IPS-15b (cell line): ENCODE data around the gene MGRN1.
"Not testable (repeated sequence)": the region's sequence is repeated elsewhere in the genome, so short reads cannot be mapped to it uniquely, and the experiment has no call there.

Source experiments
- H3K27me3 ChIP-seq: one replicate; pipeline ENCODE4 v1.6.1; 2013; ENCODE audit warnings: low read length; ENCODE audit not compliant: control insufficient read depth, insufficient read depth
- H3K36me3 ChIP-seq: one replicate; pipeline ENCODE4 v1.6.1; 2013; ENCODE audit warnings: low read length; ENCODE audit not compliant: control insufficient read depth, insufficient read depth
- H3K4me1 ChIP-seq: one replicate; pipeline ENCODE4 v1.6.1; 2013; ENCODE audit warnings: mild to moderate bottlenecking, low read length; ENCODE audit not compliant: control insufficient read depth, insufficient read depth
- H3K4me3 ChIP-seq: one replicate; pipeline ENCODE4 v1.5.1; 2013; ENCODE audit warnings: low read depth, low read length
- H3K9ac ChIP-seq: one replicate; pipeline ENCODE4 v1.6.1; 2013; ENCODE audit warnings: low read depth, mild to moderate bottlenecking, low read length
- H3K9me3 ChIP-seq: one replicate; pipeline ENCODE4 v1.6.1; 2013; ENCODE audit warnings: mild to moderate bottlenecking, low read length; ENCODE audit not compliant: control insufficient read depth, insufficient read depth

Gene MGRN1

GRCh38 chr16:4649744-4650442 is 25.3 kb downstream of the MGRN1 start:
- H3K9ac ChIP-seq, result no peak overlapping the region
- H3K4me1 ChIP-seq, result no peaks in the 10 kb centered on the region
- no peaks in the 10 kb centered on the region for H3K9me3 ChIP-seq
- no peak overlapping the region for H3K4me3 ChIP-seq
- no peaks in the 10 kb centered on the region for H3K27me3 ChIP-seq
- H3K36me3 ChIP-seq, result peaks cover 37% of the 10 kb centered on the region

GRCh38 chr16:4650443-4651074 is 25.9 kb downstream of the MGRN1 start:
- H3K9ac ChIP-seq, result not testable (repeated sequence)

DNA sequence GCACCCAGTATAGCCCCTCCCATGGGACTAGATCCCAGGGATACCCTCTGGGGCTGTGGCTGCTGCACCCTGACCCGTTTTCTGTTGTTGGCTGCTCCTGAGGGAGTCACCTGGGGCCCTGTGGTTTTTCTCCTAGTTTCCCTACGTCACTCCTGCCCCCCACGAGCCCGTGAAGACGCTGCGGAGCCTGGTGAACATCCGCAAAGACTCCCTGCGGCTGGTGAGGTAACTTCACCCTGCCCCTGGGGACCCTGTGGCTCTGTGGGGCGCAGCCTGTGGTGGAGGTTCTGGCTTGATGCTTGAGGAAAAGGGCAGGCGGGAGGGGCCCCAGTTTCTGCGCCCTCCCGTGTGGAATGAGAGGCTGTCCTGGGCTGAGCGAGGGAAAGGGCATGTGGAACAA is 27.2 kb downstream of the MGRN1 start:
- Histone ChIP-seq H3K4me3 (no peak overlapping the region), H3K4me1 (no peaks in the 10 kb centered on the region), H3K27me3 (no peaks in the 10 kb centered on the region), H3K9ac (no peak overlapping the region), H3K9me3 (no peaks in the 10 kb centered on the region), H3K36me3 (peaks cover 52% of the 10 kb centered on the region)

More at GRCh38 chr16:4650443-4651074, 25.9 kb downstream of the MGRN1 start:
- H3K4me3 ChIP-seq, H3K4me1 ChIP-seq, H3K9me3 ChIP-seq, H3K27me3 ChIP-seq: not testable (repeated sequence)
- H3K36me3 ChIP-seq, result peaks cover 43% of the 10 kb centered on the region

DNA sequence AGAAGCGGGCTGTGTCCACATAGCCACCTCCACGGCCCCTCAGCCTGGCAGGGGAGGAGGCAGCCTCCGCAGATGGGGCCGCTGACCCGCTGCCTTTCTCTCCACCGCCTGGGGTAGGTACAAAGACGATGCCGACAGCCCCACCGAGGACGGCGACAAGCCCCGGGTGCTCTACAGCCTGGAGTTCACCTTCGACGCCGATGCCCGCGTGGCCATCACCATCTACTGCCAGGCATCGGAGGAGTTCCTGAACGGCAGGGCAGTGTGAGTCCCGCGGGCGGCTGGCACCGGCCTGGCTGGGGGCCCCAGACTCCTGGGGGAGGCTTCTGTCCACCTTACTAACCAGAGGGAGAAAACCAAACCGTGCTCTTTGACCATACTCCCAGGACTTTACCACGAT is 27.9 kb downstream of the MGRN1 start:
- H3K4me3 ChIP-seq, result no peak overlapping the region
- no peak overlapping the region for H3K9ac ChIP-seq
- H3K9me3 ChIP-seq, result no peaks in the 10 kb centered on the region
- no peaks in the 10 kb centered on the region for H3K4me1 ChIP-seq
- no peaks in the 10 kb centered on the region for H3K27me3 ChIP-seq
- peaks cover 58% of the 10 kb centered on the region for H3K36me3 ChIP-seq

- peaks cover 61% of the 10 kb centered on the region for H3K36me3 ChIP-seq
- no peak overlapping the region for H3K9ac ChIP-seq
- no peak overlapping the region for H3K4me3 ChIP-seq
- H3K27me3 ChIP-seq, result no peaks in the 10 kb centered on the region
- no peaks in the 10 kb centered on the region for H3K9me3 ChIP-seq
- H3K4me1 ChIP-seq, result no peaks in the 10 kb centered on the region
Measured at GRCh38 chr16:4654011-4654963, 29.7 kb downstream of the MGRN1 start.

GRCh38 chr16:4654964-4655590 is 30.5 kb downstream of the MGRN1 start:
- H3K27me3 ChIP-seq, result no peaks in the 10 kb centered on the region
- H3K4me3 ChIP-seq, result no peak overlapping the region
- H3K36me3 ChIP-seq, result peaks cover 66% of the 10 kb centered on the region
- H3K4me1 ChIP-seq, result no peaks in the 10 kb centered on the region
- H3K9ac ChIP-seq, result no peak overlapping the region
- no peaks in the 10 kb centered on the region for H3K9me3 ChIP-seq

- H3K4me1 ChIP-seq, result no peaks in the 10 kb centered on the region
- no peak overlapping the region for H3K9ac ChIP-seq
- no peaks in the 10 kb centered on the region for H3K9me3 ChIP-seq
- no peak overlapping the region for H3K4me3 ChIP-seq
- H3K27me3 ChIP-seq, result no peaks in the 10 kb centered on the region
- H3K36me3 ChIP-seq, result peaks cover 69% of the 10 kb centered on the region
Measured at GRCh38 chr16:4655801-4656200, 31.2 kb downstream of the MGRN1 start.

- no peaks in the 10 kb centered on the region for H3K4me1 ChIP-seq
- H3K4me3 ChIP-seq, result no peak overlapping the region
- no peaks in the 10 kb centered on the region for H3K27me3 ChIP-seq
- H3K9ac ChIP-seq, result no peak overlapping the region
- peaks cover 65% of the 10 kb centered on the region for H3K36me3 ChIP-seq
- H3K9me3 ChIP-seq, result no peaks in the 10 kb centered on the region
Measured at GRCh38 chr16:4656221-4656620, 31.6 kb downstream of the MGRN1 start.

GRCh38 chr16:4656695-4657686 is 32.4 kb downstream of the MGRN1 start:
- Histone ChIP-seq H3K4me1 (no peaks in the 10 kb centered on the region), H3K4me3 (no peak overlapping the region), H3K9ac (no peak overlapping the region), H3K36me3 (peaks cover 57% of the 10 kb centered on the region), H3K27me3 (no peaks in the 10 kb centered on the region), H3K9me3 (no peaks in the 10 kb centered on the region)

DNA sequence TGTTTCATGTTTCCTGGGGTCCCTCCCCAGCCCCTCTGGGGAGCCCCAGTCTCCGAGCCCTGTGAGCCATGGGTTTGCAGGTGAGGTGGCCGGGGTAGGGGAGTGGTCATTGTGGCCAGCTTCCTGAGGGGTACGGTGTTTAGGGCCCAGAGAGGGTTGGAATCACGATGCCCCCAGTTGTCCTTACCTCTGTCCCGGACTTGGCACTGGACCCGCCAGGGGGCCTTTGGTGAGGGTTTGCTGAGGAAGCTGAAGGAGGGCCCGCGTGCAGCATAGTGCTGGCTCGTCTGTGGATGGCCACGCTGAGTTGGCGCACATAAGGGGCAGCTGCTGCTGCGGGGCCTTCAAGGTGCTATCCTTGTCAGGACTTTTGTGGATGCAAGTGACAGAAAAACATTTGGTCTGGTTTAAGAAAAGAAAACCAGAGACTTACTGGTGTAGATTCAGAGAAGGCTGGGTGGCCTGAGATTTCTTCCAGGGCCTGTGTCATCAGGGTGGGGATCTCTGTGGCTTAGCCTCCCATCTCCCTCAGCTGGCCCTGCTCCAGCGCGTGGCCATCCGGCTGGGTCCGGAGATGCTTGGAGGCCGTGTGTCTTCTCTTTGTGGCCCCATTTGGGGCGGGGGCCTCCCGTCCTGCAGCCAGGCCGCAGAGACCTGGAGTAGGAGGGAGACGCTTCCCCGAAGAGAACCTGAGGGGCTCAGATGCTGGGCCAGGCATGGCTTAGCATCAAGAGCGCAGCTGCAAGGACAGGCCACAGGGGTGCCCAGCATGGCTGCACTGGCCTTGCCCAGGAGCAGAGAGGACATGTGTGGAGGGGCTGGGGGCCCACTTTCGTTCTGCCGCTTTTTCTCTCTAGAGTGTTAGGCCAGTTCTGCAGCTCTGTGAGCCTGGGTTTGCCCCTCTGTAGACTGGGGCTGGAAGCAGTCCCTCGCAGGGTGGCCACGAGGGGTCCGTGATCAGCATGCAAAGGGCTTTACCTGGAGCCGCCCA is 35.0 kb downstream of the MGRN1 start:
- H3K4me1 ChIP-seq, result no peaks in the 10 kb centered on the region
- H3K27me3 ChIP-seq, result no peaks in the 10 kb centered on the region
- H3K9ac ChIP-seq, result no peak overlapping the region
- H3K4me3 ChIP-seq, result no peak overlapping the region
- H3K36me3 ChIP-seq, result peaks cover 38% of the 10 kb centered on the region
- no peaks in the 10 kb centered on the region for H3K9me3 ChIP-seq
